Measurements from ENCODE around the gene SPOCK3. TPM values are rescaled to one million over a fixed set of nuclear protein-coding genes. Genes with fewer than 3 reads are reported as not detected.

SPOCK3 gene
- total and polyA plus RNA-seq, 2 donors (not counting 3 experiments of a cell fraction or from before 2014, with no cell fraction given): 0.10 TPM; not detected in 1

DNA sequence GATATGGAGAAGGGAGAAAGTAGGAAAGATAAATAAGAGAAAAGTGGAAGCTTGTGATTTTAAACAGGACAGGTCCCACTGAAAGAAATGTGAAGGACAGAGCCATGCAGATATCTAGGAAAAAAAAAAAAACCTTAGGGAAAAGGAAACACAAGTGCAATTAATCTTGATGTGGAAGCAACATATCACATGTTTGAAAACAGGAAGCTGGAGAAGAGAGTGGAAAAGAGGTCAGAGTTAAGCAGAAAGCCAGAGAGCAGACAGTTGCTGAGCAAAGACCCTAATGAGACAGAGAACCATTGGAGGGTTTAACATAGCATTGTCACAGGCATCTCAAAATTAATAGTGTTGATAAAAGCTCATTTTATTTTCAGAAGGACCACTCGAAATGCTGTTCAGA is 89.7 kb downstream of the SPOCK3 start:
- dilution Hi-C loops (cut with MboI; ENCODE audit: extremely low pct_ligation_motif_present, low sequenced_read_pairs): no loop called here
- TF ChIP-seq, protein P1, sequence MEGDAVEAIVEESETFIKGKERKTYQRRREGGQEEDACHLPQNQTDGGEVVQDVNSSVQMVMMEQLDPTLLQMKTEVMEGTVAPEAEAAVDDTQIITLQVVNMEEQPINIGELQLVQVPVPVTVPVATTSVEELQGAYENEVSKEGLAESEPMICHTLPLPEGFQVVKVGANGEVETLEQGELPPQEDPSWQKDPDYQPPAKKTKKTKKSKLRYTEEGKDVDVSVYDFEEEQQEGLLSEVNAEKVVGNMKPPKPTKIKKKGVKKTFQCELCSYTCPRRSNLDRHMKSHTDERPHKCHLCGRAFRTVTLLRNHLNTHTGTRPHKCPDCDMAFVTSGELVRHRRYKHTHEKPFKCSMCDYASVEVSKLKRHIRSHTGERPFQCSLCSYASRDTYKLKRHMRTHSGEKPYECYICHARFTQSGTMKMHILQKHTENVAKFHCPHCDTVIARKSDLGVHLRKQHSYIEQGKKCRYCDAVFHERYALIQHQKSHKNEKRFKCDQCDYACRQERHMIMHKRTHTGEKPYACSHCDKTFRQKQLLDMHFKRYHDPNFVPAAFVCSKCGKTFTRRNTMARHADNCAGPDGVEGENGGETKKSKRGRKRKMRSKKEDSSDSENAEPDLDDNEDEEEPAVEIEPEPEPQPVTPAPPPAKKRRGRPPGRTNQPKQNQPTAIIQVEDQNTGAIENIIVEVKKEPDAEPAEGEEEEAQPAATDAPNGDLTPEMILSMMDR (IDR thresholded peaks at IDR 0.05; ENCODE audit: extremely low read depth in 1 of 2, insufficient read depth in 1 of 2, low read depth in 1 of 2, low read length in 2 of 2): no peak
- no peak for TF ChIP-seq GATA2 (IDR thresholded peaks at IDR 0.05; ENCODE audit: insufficient read depth, insufficient read length, low read depth, low read length)
- no peak for TF ChIP-seq MYC (IDR thresholded peaks at IDR 0.05; ENCODE audit: low read depth, low read length)
- no peak for TF ChIP-seq EZH2 (IDR thresholded peaks at IDR 0.05; ENCODE audit: borderline replicate concordance, low read depth, low read length, severe bottlenecking)
- TF ChIP-seq POLR2AphosphoS5 (IDR thresholded peaks at IDR 0.05; ENCODE audit: insufficient read depth, low read depth, low read length): no peak
- TF ChIP-seq, protein P2, sequence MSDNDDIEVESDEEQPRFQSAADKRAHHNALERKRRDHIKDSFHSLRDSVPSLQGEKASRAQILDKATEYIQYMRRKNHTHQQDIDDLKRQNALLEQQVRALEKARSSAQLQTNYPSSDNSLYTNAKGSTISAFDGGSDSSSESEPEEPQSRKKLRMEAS (IDR thresholded peaks at IDR 0.05; ENCODE audit: insufficient read depth, insufficient read length): no peak
- no peak for TF ChIP-seq JUN (IDR thresholded peaks at IDR 0.05; ENCODE audit: borderline replicate concordance, insufficient read depth, insufficient read length, low read depth)
- no peak for TF ChIP-seq POLR2A (IDR thresholded peaks at IDR 0.05; ENCODE audit: low read depth, low read length)
- no peak for TF ChIP-seq FOS (IDR thresholded peaks at IDR 0.05; ENCODE audit: borderline replicate concordance, insufficient read depth, low read length)

More for the DNA sequence above, 89.7 kb downstream of the SPOCK3 start:
- no peak overlapping the region for H2AFZ ChIP-seq (ENCODE audit: low read depth, low read length)
- H3K4me3 ChIP-seq (replicated peaks in 1 of 3; ENCODE audit: insufficient read depth in 1 of 3, low read depth in 1 of 3, low read length in 3 of 3): no peak overlapping the region
- no peaks in the 10 kb centered on the region for H3K27me3 ChIP-seq (ENCODE audit: control insufficient read depth in 2 of 2, insufficient read depth in 2 of 2, low read length in 2 of 2)
- no peaks in the 10 kb centered on the region for H4K20me1 ChIP-seq (replicated peaks; ENCODE audit: control insufficient read depth, extremely low read depth, insufficient read depth, low read length)
- ChIA-PET POLR2A (interaction anchor here (0.7 kb wide), 1 partner anchor 84 kb away, joined by 3 read pairs; no protein-coding TSS in a partner anchor), CTCF (no interaction called here)
- no peak for FAIRE-seq
- no peak overlapping the region for H3K4me2 ChIP-seq (ENCODE audit: insufficient read depth, low read length)
- BruUV-seq (replicated peaks): no TSS peak
- DNase-seq (ENCODE audit: low read depth, low spot score): no peak
- H3K27ac ChIP-seq (ENCODE audit: insufficient read depth, low read depth, low read length): no peak overlapping the region
- no peaks in the 10 kb centered on the region for H3K36me3 ChIP-seq (ENCODE audit: control insufficient read depth in 2 of 2, extremely low read depth in 1 of 2, insufficient read depth in 2 of 2, low read length in 2 of 2)
- H3K9me3 ChIP-seq (replicated peaks; ENCODE audit: control insufficient read depth, insufficient read depth, low read length): no peaks in the 10 kb centered on the region
- intact Hi-C loops (cut with micrococcal nuclease): no loop called here
- no peaks in the 10 kb centered on the region for H3K79me2 ChIP-seq (ENCODE audit: control insufficient read depth, insufficient read depth, low read length)
- no peak overlapping the region for H3K9ac ChIP-seq (replicated peaks; ENCODE audit: extremely low read depth, insufficient read depth, low read length)
- no peaks in the 10 kb centered on the region for H3K4me1 ChIP-seq (ENCODE audit: control insufficient read depth, extremely low read depth, insufficient read depth, low read length)
- H3K9me1 ChIP-seq (replicated peaks; ENCODE audit: control insufficient read depth, extremely low read depth, insufficient read depth, low read length): no peaks in the 10 kb centered on the region
